Heart right ventricle (tissue), 16 donors: ENCODE data around the gene PYDC1. TPM values are rescaled to one million over a fixed set of nuclear protein-coding genes. Genes with fewer than 3 reads are reported as not detected.
"Not testable (repeated sequence)": the region's sequence is repeated elsewhere in the genome, so short reads cannot be mapped to it uniquely, and the experiment has no call there.

Source experiments
- ATAC-seq, 8 donors: fragments of 200-7000 bp; cut with Tn5 transposase; one replicate each; pipeline ENCODE4 v1.9.1; 2020; ENCODE audit warnings: mild to moderate bottlenecking in 8 of 8, moderate library complexity in 8 of 8, moderate number of reproducible peaks in 1 of 8
- DNase-seq, 2 donors: peaks; one replicate each; pipeline ENCODE4 v3.0.0-alpha.2; 2020
- H3K27ac ChIP-seq, 10 donors: fragments of 200-600 bp; sonication (generic) in 2 of 10; one replicate each; pipeline versions ENCODE4 v1.5.0 to v1.8.0; 2020 to 2022; ENCODE audit warnings: mild to moderate bottlenecking in 3 of 10
- H3K27me3 ChIP-seq, 7 donors: fragments of 200-600 bp; one replicate each; pipeline ENCODE4 v1.8.0; 2021 to 2022; ENCODE audit warnings: mild to moderate bottlenecking in 2 of 7
- H3K36me3 ChIP-seq, 9 donors: fragments of 200-600 bp; sonication (generic) in 1 of 9; one replicate each; pipeline versions ENCODE4 v1.5.0 to v1.8.0; 2020 to 2022; ENCODE audit warnings: mild to moderate bottlenecking in 2 of 9
- H3K4me1 ChIP-seq, 9 donors: fragments of 200-600 bp; sonication (generic) in 1 of 9; one replicate each; pipeline versions ENCODE4 v1.5.0 to v1.8.0; 2020 to 2022; ENCODE audit warnings: mild to moderate bottlenecking in 4 of 9
- H3K4me3 ChIP-seq, 10 donors: fragments of 200-600 bp; sonication (generic) in 2 of 10; one replicate each; pipeline versions ENCODE4 v1.5.0 to v1.8.0; 2020 to 2022; ENCODE audit warnings: mild to moderate bottlenecking in 7 of 10, moderate library complexity in 2 of 10
- H3K9me3 ChIP-seq, 11 donors: fragments of 200-600 bp in 10 of 11; sonication (generic) in 2 of 11; one replicate each; pipeline versions ENCODE4 v1.5.0 to v1.8.0; 2013 to 2022; ENCODE audit warnings: mild to moderate bottlenecking in 2 of 11, control low read depth in 1 of 11, moderate library complexity in 1 of 11
- CTCF ChIP-seq, 9 donors: fragments of 200-600 bp; sonication (generic) in 2 of 9; IDR thresholded peaks; one replicate each; pipeline versions ENCODE4 v1.5.0 to v1.8.0; 2021 to 2022; ENCODE audit warnings: antibody characterized with exemption in 9 of 9, mild to moderate bottlenecking in 5 of 9, moderate library complexity in 1 of 9
- WGBS, 2 donors: extraction: QIAGEN DNeasy Blood & Tissue Kit; methylation state at CpG; one replicate each; pipeline ENCODE4 v1.1.7; 2013; ENCODE audit warnings: inconsistent platforms in 1 of 2; 5-methylcytosine and 5-hydroxymethylcytosine counted together
- intact Hi-C, 10 donors: fragments of 100-400 bp; cut with DNase I; formaldehyde crosslinking; loops; one replicate each; pipeline versions ENCODE4 v1.11.1 to v1.14.2; 2022
- polyA plus RNA-seq, 2 donors: library from polyadenylated mRNA; stranded (reverse); fragments of 200-250 nt; gene quantifications; one replicate each; pipeline ENCODE4 v1.2.3, GENCODE V29; 2013
- total RNA-seq, 10 donors: library from RNA; stranded (reverse); fragmentation: NEBNext Ultra II Directional in 3 of 10; extraction: Animal tissue kit (Norgen Biotek cat#: 25700) in 3 of 10; gene quantifications; one replicate each; pipeline versions ENCODE4 v1.2.1 to v1.2.4, GENCODE V29; 2021 to 2023
- donor health status: Arrhythmogenic right ventricular cardiomyopathy.
- donor health status: ischemic (EF 13 %, LVEDD 7.1; RV severe dilation, severe dysfunction).
- donor health status: healthy with polysubstance abuse.
- donor health status: DM: no; HTN: yes; CAD: no.
- donor health status: DM: no; HTN: no; CAD: no.
- donor health status: ischemic (EF 25% LVEDD 6.9; RV normal size, moderate dysfunction).
- donor health status: ischemic (EF 25% LVEDD 5.7; RV mildly dilated, moderate dysfunction).
- donor health status: healthy.
- donor health status: DM: yes; HTN: yes; CAD: no.
- donor health status: Ischemic cardiomyopathy.
- donor health status: ischemic (EF 35%, LVEDD 5.7; RV mildly dilated, moderate dysfunction).
- donor health status: nonischemic (EF 11% LVEDD 7.7; RV severe dilation, severe dysfunction).
- donor health status: DM: yes; HTN: yes; CAD: no.
- donor health status: PGD.
- donor health status: ischemic (EF 29% LVEDD 5.4; RV normal size, mild dysfunction).
- donor health status: nonischemic (EF 23%, LVEDD 6.1; RV moderate dilation, normal function).

The PYDC1 gene
- total and polyA plus RNA-seq, 12 donors, result not detected

- no peak overlapping the region for H3K4me3 ChIP-seq
These were observed 20.4 kb downstream of the PYDC1 start for GRCh38 chr16:31196324-31197088.

GRCh38 chr16:31195861-31196260 is 21.1 kb downstream of the PYDC1 start:
- H3K9me3 ChIP-seq, H3K27me3 ChIP-seq, intact Hi-C loops, H3K4me3 ChIP-seq, DNase-seq, ATAC-seq, H3K27ac ChIP-seq: not testable (repeated sequence)
- H3K36me3 ChIP-seq, result peaks cover 0 to 95% (median 43%) of the 10 kb centered on the region in 9 donors
- WGBS, 2 donors, result 97 to 99% methylated on average over 11 of the region's 11 CpGs
- peaks cover 0 to 21% (median 0%) of the 10 kb centered on the region in 9 donors for H3K4me1 ChIP-seq

More at GRCh38 chr16:31196324-31197088, 20.4 kb downstream of the PYDC1 start:
- H3K27me3 ChIP-seq, result no peaks in the 10 kb centered on the region
- TF ChIP-seq CTCF (IDR thresholded peaks at IDR 0.05), result no peak
- DNase-seq (no peak), ATAC-seq (no peak)
- no peaks in the 10 kb centered on the region for H3K9me3 ChIP-seq
- peaks cover 0 to 27% (median 4%) of the 10 kb centered on the region in 9 donors for H3K4me1 ChIP-seq
- 88 to 90% methylated on average over 17 of the region's 17 CpGs for WGBS, 2 donors
- intact Hi-C loops, result no loop called here
- H3K27ac ChIP-seq, result no peak overlapping the region
- H3K36me3 ChIP-seq, result peaks cover 0 to 89% (median 38%) of the 10 kb centered on the region in 9 donors

- Histone ChIP-seq H3K4me1 (peaks cover 0 to 11% (median 0%) of the 10 kb centered on the region in 9 donors), H3K27me3 (no peaks in the 10 kb centered on the region), H3K36me3 (peaks cover 0 to 96% (median 52%) of the 10 kb centered on the region in 9 donors), H3K4me3 (no peak overlapping the region), H3K9me3 (no peaks in the 10 kb centered on the region), H3K27ac (no peak overlapping the region)
- ATAC-seq, result no peak
- no peak for DNase-seq
- 84 to 89% methylated on average over 7 of the region's 7 CpGs for WGBS, 2 donors
- no peak for TF ChIP-seq CTCF (IDR thresholded peaks at IDR 0.05)
- intact Hi-C loops, result no loop called here
These were observed 22.0 kb downstream of the PYDC1 start for GRCh38 chr16:31194898-31195297.

GRCh38 chr16:31193874-31194273 is 23.1 kb downstream of the PYDC1 start:
- ATAC-seq (no peak), DNase-seq (no peak)
- 89 to 92% methylated on average over 2 of the region's 2 CpGs for WGBS, 2 donors
- no peaks in the 10 kb centered on the region for H3K27me3 ChIP-seq
- no peak for TF ChIP-seq CTCF (IDR thresholded peaks at IDR 0.05)
- peaks cover 0 to 99% (median 63%) of the 10 kb centered on the region in 9 donors for H3K36me3 ChIP-seq
- no peak overlapping the region for H3K27ac ChIP-seq
- intact Hi-C loops, result no loop called here
- no peaks in the 10 kb centered on the region for H3K9me3 ChIP-seq
- H3K4me1 ChIP-seq, result peaks cover 0 to 10% (median 0%) of the 10 kb centered on the region in 9 donors
- no peak overlapping the region for H3K4me3 ChIP-seq
